GM12878 (cell line): Measurements from ENCODE around the gene NCKAP5. TPM values are rescaled to one million over a fixed set of nuclear protein-coding genes. Genes with fewer than 3 reads are reported as not detected.
A peak's percentile ranks its signal among the peaks of the same experiment; 100 is the strongest.

Experiments used
- ATAC-seq: fragments of 200-7000 bp; cut with Tn5 transposase; 3 replicates; pipeline ENCODE4 v1.9.1; 2020; ENCODE audit warnings: mild to moderate bottlenecking, moderate library complexity
- BruUV-seq: library from RNA; stranded (reverse); fragments of 400-500 nt; replicated peaks from 2 replicates; lab custom pipeline; 2021; lab: Mats Ljungman, UMichigan
- CTCF ChIA-PET: fragments of 300-600 bp; sonication (Branson Sonifier 250); formaldehyde crosslinking; extraction: SDS; loops from one replicate; lab custom pipeline; 2021; ENCODE audit warnings: inconsistent platforms; lab: Yijun Ruan, JAX
- POLR2A ChIA-PET: fragments of 350-600 bp; formaldehyde crosslinking; extraction: SDS; loops from one replicate; lab custom pipeline; 2021; ENCODE audit warnings: inconsistent platforms; lab: Charles Lee
- RAD21 ChIA-PET: fragments of 300-600 bp; sonication (Branson Sonifier 250); formaldehyde crosslinking; loops from one replicate; lab custom pipeline; 2023; ENCODE audit warnings: antibody characterized with exemption; ENCODE audit not compliant: unreplicated experiment; lab: Charles Lee
- SMC1A ChIA-PET: fragments of 300-600 bp; sonication (Branson Sonifier 250); formaldehyde crosslinking; loops from one replicate; lab custom pipeline; 2023; ENCODE audit not compliant: unreplicated experiment, uncharacterized antibody; lab: Charles Lee
- DNase-seq: peaks from one replicate; pipeline ENCODE4 v3.0.0-alpha.2; 2011; ENCODE audit warnings: low read depth, low spot score
- FAIRE-seq: peaks from 3 replicates; lab custom pipeline; 2011; peaks lifted over from hg19 to GRCh38; lab: Jason Lieb, UNC
- H2AFZ ChIP-seq: 2 replicates; pipeline ENCODE4 v1.6.0; 2011; ENCODE audit warnings: low read depth, low read length, control low read depth; ENCODE audit not compliant: control insufficient read depth
- H3K27ac ChIP-seq: 2 replicates; pipeline ENCODE4 v1.5.1; 2011; ENCODE audit warnings: control low read depth; ENCODE audit not compliant: control insufficient read depth, insufficient read depth
- H3K27me3 ChIP-seq, 2 experiments: replicated peaks in 1 of 2; 2 replicates each; pipeline versions ENCODE4 v1.6.0 to v1.6.1; 2011; ENCODE audit warnings: low read length in 1 of 2; ENCODE audit not compliant: control insufficient read depth in 2 of 2, insufficient read depth in 2 of 2
- H3K36me3 ChIP-seq, 2 experiments: 2 replicates each; pipeline ENCODE4 v1.5.1; 2011; ENCODE audit warnings: low read length in 1 of 2; ENCODE audit not compliant: control insufficient read depth in 2 of 2, insufficient read depth in 2 of 2
- H3K4me1 ChIP-seq: 2 replicates; pipeline ENCODE4 v1.6.1; 2011; ENCODE audit warnings: mild to moderate bottlenecking, low read length, moderate library complexity, mixed read lengths; ENCODE audit not compliant: control insufficient read depth, insufficient read depth
- H3K4me2 ChIP-seq: 2 replicates; pipeline ENCODE4 v1.6.0; 2011; ENCODE audit warnings: control low read depth; ENCODE audit not compliant: control insufficient read depth, insufficient read depth
- H3K4me3 ChIP-seq: fragments of 200-600 bp; sonication (generic); 2 replicates; pipeline ENCODE4 v1.5.1; 2016
- H3K79me2 ChIP-seq: 2 replicates; pipeline ENCODE4 v1.6.0; 2011; ENCODE audit warnings: low read length; ENCODE audit not compliant: control insufficient read depth, insufficient read depth
- H3K9ac ChIP-seq: 2 replicates; pipeline ENCODE4 v1.8.0; 2011; ENCODE audit warnings: low read length, control low read depth, mixed read lengths; ENCODE audit not compliant: control insufficient read depth, insufficient read depth
- H3K9me3 ChIP-seq: replicated peaks from 3 replicates; pipeline ENCODE4 v1.5.1; 2011; ENCODE audit warnings: mild to moderate bottlenecking, low read length; ENCODE audit not compliant: control insufficient read depth, insufficient read depth
- H4K20me1 ChIP-seq: 2 replicates; pipeline ENCODE4 v1.6.0; 2011; ENCODE audit not compliant: control insufficient read depth, insufficient read depth
- ATF7 ChIP-seq: fragments of 450-650 bp; IDR thresholded peaks from 2 replicates; pipeline ENCODE4 v1.6.1; 2016; ENCODE audit warnings: low read depth, mild to moderate bottlenecking
- IKZF2 ChIP-seq, 2 experiments: fragments of 450-650 bp; IDR thresholded peaks; 2 replicates each; pipeline ENCODE4 v1.6.1; 2017; ENCODE audit warnings: mild to moderate bottlenecking in 2 of 2, moderate library complexity in 2 of 2
- MEF2B ChIP-seq: fragments of 450-650 bp; IDR thresholded peaks from 2 replicates; pipeline ENCODE4 v1.6.1; 2018; ENCODE audit warnings: mild to moderate bottlenecking, moderate library complexity; ENCODE audit not compliant: partially characterized antibody, poor library complexity, severe bottlenecking
- RAD21 ChIP-seq: IDR thresholded peaks from 2 replicates; pipeline ENCODE4 v1.6.1; 2011; ENCODE audit warnings: mild to moderate bottlenecking, low read depth, low read length, moderate library complexity; ENCODE audit not compliant: insufficient read depth
- RBBP5 ChIP-seq: fragments of 200-600 bp; sonication (generic); conservative IDR thresholded peaks from 2 replicates; pipeline ENCODE4 v1.6.1; 2016
- RCOR1 ChIP-seq: conservative IDR thresholded peaks from 2 replicates; pipeline ENCODE4 v1.6.1; 2012; ENCODE audit warnings: low read depth, low read length, improper control_type of control experiment
- RFX5 ChIP-seq: IDR thresholded peaks from 2 replicates; pipeline ENCODE4 v1.6.1; 2011; ENCODE audit warnings: low read depth, low read length, improper control_type of control experiment
- WGBS: methylation state at CpG from one replicate; pipeline ENCODE4 v1.1.6; 2016; ENCODE audit warnings: low lambda C conversion rate; ENCODE audit not compliant: insufficient replicate concordance, insufficient coverage; ENCODE audit errors: missing lambda C conversion rate; 5-methylcytosine and 5-hydroxymethylcytosine counted together
- in situ Hi-C: fragments of 300-500 bp; cut with MboI; formaldehyde crosslinking; loops from 9 replicates; pipeline ENCODE4 v1.14.3; 2018; ENCODE audit warnings: mixed read lengths
- intact Hi-C: fragments of 100-400 bp; cut with micrococcal nuclease; formaldehyde crosslinking; loops from one replicate; pipeline ENCODE4 v1.14.2; 2022; ENCODE audit not compliant: unreplicated experiment
- polyA plus RNA-seq, 11 experiments: library from polyadenylated mRNA; depleted of rRNA in 4 of 11; unstranded in 6 of 11; stranded (reverse) in 5 of 11; fragments of >200 nt; fragmentation: Nextera tagmentation in 4 of 11; fragmentation: Illumina TruSeq in 1 of 11; extraction: Ambion mirVana in 4 of 11; extraction: Trizol in 1 of 11; gene quantifications; 1 replicate in 1 of 11; 2 replicates in 10 of 11; pipeline versions ENCODE4 v1.2.1 to v1.2.3, GENCODE V29; 2011 to 2016; ENCODE audit warnings: inconsistent platforms in 2 of 11, missing spikeins in 2 of 11, low read depth in 1 of 11
- total RNA-seq, 4 experiments: library from RNA; depleted of rRNA in 3 of 4; stranded (reverse); fragments of >200 nt in 3 of 4; fragmentation: Illumina TruSeq in 1 of 4; extraction: Trizol in 1 of 4; gene quantifications; 2 replicates each; pipeline versions ENCODE4 v1.2.1 to v1.2.3, GENCODE V29; 2013 to 2021
- TF ChIP-seq, protein P1 (sequence below): IDR thresholded peaks from 2 replicates; pipeline ENCODE4 v1.6.1; 2012; ENCODE audit warnings: improper control_type of control experiment, low read depth, low read length; ENCODE audit not compliant: insufficient replicate concordance

The NCKAP5 gene
- total and polyA plus RNA-seq, 10 of the 15 experiments (the other 5 are each of a cell fraction or from before 2014, with no cell fraction given) = 0.06 to 0.44 (median 0.16) TPM

DNA sequence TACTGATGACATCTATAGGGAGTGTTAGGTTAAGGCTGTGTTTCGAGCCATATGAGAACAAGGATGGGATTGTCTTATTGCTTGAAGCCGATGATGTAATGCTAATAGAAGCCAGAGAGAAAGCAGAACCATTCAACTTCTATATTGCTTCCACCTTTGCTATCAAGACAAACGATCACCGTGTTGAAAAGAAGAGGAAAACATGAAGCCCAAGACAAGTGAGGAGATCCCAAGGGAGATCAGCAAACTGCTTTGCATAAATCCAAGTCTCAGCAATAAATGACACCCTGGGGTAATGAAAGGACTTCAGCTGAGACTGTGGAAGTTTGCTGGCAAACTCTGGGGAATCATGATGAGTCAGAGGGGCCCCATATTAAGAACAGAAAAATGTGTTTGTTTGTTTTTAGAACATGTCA, 206.2 kb downstream of the NCKAP5 start:
- peak; percentile 70 for ATAC-seq
- POLR2A ChIA-PET = no interaction called here

More for the DNA sequence above, 206.2 kb downstream of the NCKAP5 start:
- no peaks in the 10 kb centered on the region for H3K9me3 ChIP-seq
- H3K36me3 ChIP-seq = no peaks in the 10 kb centered on the region
- H3K9ac ChIP-seq = no peak overlapping the region
- in situ Hi-C loops = no loop called here
- 3% methylated on average over 4 of the region's 4 CpGs for WGBS
- no peaks in the 10 kb centered on the region for H3K27me3 ChIP-seq
- H3K4me1 ChIP-seq = no peaks in the 10 kb centered on the region
- peak; percentile 95 for TF ChIP-seq ATF7
- no peak for TF ChIP-seq RAD21
- TF ChIP-seq RBBP5 = no peak
- no peak for TF ChIP-seq RCOR1
- TF ChIP-seq IKZF2 (IDR thresholded peaks at IDR 0.05) = peak; percentile 22 to 34; a peak in 2 of 4 replicates
- peak; percentile 26 for TF ChIP-seq MEF2B
- TF ChIP-seq RFX5 = no peak
- TF ChIP-seq, protein P1, sequence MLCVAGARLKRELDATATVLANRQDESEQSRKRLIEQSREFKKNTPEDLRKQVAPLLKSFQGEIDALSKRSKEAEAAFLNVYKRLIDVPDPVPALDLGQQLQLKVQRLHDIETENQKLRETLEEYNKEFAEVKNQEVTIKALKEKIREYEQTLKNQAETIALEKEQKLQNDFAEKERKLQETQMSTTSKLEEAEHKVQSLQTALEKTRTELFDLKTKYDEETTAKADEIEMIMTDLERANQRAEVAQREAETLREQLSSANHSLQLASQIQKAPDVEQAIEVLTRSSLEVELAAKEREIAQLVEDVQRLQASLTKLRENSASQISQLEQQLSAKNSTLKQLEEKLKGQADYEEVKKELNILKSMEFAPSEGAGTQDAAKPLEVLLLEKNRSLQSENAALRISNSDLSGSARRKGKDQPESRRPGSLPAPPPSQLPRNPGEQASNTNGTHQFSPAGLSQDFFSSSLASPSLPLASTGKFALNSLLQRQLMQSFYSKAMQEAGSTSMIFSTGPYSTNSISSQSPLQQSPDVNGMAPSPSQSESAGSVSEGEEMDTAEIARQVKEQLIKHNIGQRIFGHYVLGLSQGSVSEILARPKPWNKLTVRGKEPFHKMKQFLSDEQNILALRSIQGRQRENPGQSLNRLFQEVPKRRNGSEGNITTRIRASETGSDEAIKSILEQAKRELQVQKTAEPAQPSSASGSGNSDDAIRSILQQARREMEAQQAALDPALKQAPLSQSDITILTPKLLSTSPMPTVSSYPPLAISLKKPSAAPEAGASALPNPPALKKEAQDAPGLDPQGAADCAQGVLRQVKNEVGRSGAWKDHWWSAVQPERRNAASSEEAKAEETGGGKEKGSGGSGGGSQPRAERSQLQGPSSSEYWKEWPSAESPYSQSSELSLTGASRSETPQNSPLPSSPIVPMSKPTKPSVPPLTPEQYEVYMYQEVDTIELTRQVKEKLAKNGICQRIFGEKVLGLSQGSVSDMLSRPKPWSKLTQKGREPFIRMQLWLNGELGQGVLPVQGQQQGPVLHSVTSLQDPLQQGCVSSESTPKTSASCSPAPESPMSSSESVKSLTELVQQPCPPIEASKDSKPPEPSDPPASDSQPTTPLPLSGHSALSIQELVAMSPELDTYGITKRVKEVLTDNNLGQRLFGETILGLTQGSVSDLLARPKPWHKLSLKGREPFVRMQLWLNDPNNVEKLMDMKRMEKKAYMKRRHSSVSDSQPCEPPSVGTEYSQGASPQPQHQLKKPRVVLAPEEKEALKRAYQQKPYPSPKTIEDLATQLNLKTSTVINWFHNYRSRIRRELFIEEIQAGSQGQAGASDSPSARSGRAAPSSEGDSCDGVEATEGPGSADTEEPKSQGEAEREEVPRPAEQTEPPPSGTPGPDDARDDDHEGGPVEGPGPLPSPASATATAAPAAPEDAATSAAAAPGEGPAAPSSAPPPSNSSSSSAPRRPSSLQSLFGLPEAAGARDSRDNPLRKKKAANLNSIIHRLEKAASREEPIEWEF = no peak
- no peak overlapping the region for H3K4me3 ChIP-seq
- FAIRE-seq = no peak
- BruUV-seq = no TSS peak
- CTCF ChIA-PET = no interaction called here
- H4K20me1 ChIP-seq = no peaks in the 10 kb centered on the region
- no peak overlapping the region for H3K27ac ChIP-seq
- no peak for DNase-seq
- H2AFZ ChIP-seq = no peak overlapping the region
- RAD21 ChIA-PET = interaction anchor here (0.9 kb wide), 1 partner anchor 60 kb away, joined by 4 read pairs; no protein-coding TSS in a partner anchor
- H3K4me2 ChIP-seq = no peak overlapping the region
- H3K79me2 ChIP-seq = no peaks in the 10 kb centered on the region
- SMC1A ChIA-PET = interaction anchor here (1.0 to 1.5 kb wide), 5 partner anchors 8 to 191 kb away, joined by 3 to 4 read pairs (median 3); no protein-coding TSS in a partner anchor
- intact Hi-C loops = no loop called here
